HepG2 (cell line): ENCODE results near the gene POC1A. TPM values are rescaled to one million over a fixed set of nuclear protein-coding genes. Genes with fewer than 3 reads are reported as not detected.

Experiments
- DNMT3B ChIP-seq: conservative IDR thresholded peaks from 2 replicates; pipeline ENCODE4 v1.6.1; 2016; ENCODE audit warnings: missing biosample characterization, control low read depth
- FOSL1 ChIP-seq: sonication (generic); formaldehyde crosslinking; IDR thresholded peaks from 2 replicates; pipeline ENCODE4 v1.9.0; 2021; ENCODE audit warnings: missing genetic modification reagents, borderline replicate concordance
- FOXP1 ChIP-seq, 2 experiments: fragments of 450-650 bp in 1 of 2; IDR thresholded peaks; 2 replicates each; pipeline ENCODE4 v1.6.1; 2017 to 2018; ENCODE audit warnings: antibody characterized with exemption in 1 of 2
- GABPB1 ChIP-seq: IDR thresholded peaks from 2 replicates; pipeline ENCODE4 v1.6.1; 2016; ENCODE audit warnings: mild to moderate bottlenecking, missing genetic modification reagents, moderate library complexity, missing compliant biosample characterization
- HMGXB4 ChIP-seq, 2 experiments: sonication (generic) in 1 of 2; formaldehyde crosslinking in 1 of 2; IDR thresholded peaks; 2 replicates each; pipeline versions ENCODE4 v1.4.0 to v1.6.1; 2018 to 2020; ENCODE audit warnings: missing genetic modification reagents in 2 of 2, borderline replicate concordance in 1 of 2, low read depth in 1 of 2, mild to moderate bottlenecking in 1 of 2, missing biosample characterization in 1 of 2
- KMT2B ChIP-seq: IDR thresholded peaks from 2 replicates; pipeline ENCODE4 v1.6.1; 2016; ENCODE audit warnings: missing genetic modification reagents, missing compliant biosample characterization
- MEF2D ChIP-seq: sonication (generic); formaldehyde crosslinking; IDR thresholded peaks from 2 replicates; pipeline ENCODE4 v1.5.1; 2020; ENCODE audit warnings: mild to moderate bottlenecking, missing genetic modification reagents
- NFYC ChIP-seq: IDR thresholded peaks from 2 replicates; pipeline ENCODE4 v1.6.1; 2016; ENCODE audit warnings: missing genetic modification reagents, missing compliant biosample characterization
- POGZ ChIP-seq: sonication (generic); formaldehyde crosslinking; IDR thresholded peaks from 2 replicates; pipeline ENCODE4 v1.4.0; 2020; ENCODE audit warnings: mild to moderate bottlenecking, missing genetic modification reagents
- PRPF4 ChIP-seq: fragments of 200-400 bp; formaldehyde crosslinking; IDR thresholded peaks from 2 replicates; pipeline ENCODE4 v1.6.1; 2016; ENCODE audit warnings: low read length, low read depth; ENCODE audit not compliant: poor library complexity, severe bottlenecking
- RARG ChIP-seq: sonication (generic); formaldehyde crosslinking; IDR thresholded peaks from 2 replicates; pipeline ENCODE4 v1.4.0; 2020; ENCODE audit warnings: low read depth, mild to moderate bottlenecking, missing genetic modification reagents
- SP140L ChIP-seq: sonication (generic); formaldehyde crosslinking; IDR thresholded peaks from 2 replicates; pipeline ENCODE4 v1.4.0; 2020; ENCODE audit warnings: missing genetic modification reagents, borderline replicate concordance
- SRSF4 ChIP-seq: fragments of 200-400 bp; formaldehyde crosslinking; IDR thresholded peaks from one replicate; pipeline ENCODE4 v1.6.1; 2018; ENCODE audit warnings: mild to moderate bottlenecking, low read depth, low read length, moderate library complexity; ENCODE audit not compliant: poor library complexity, severe bottlenecking
- ZEB1 ChIP-seq: IDR thresholded peaks from 2 replicates; pipeline ENCODE4 v1.6.1; 2012; ENCODE audit warnings: mild to moderate bottlenecking, low read depth, inconsistent platforms; ENCODE audit not compliant: insufficient replicate concordance
- ZFAT ChIP-seq: sonication (generic); formaldehyde crosslinking; conservative IDR thresholded peaks from 2 replicates; pipeline ENCODE4 v1.8.1; 2023; ENCODE audit warnings: missing genetic modification reagents, inconsistent platforms
- ZMYM2 ChIP-seq: sonication (generic); formaldehyde crosslinking; IDR thresholded peaks from 2 replicates; pipeline ENCODE4 v1.8.0; 2022; ENCODE audit warnings: mild to moderate bottlenecking, missing genetic modification reagents
- ZNF3 ChIP-seq: IDR thresholded peaks from 2 replicates; pipeline ENCODE4 v1.7.0; 2017; ENCODE audit warnings: inconsistent platforms
- ZNF331 ChIP-seq: sonication (generic); formaldehyde crosslinking; IDR thresholded peaks from 2 replicates; pipeline ENCODE4 v1.4.0; 2020; ENCODE audit warnings: missing genetic modification reagents
- ZNF580 ChIP-seq: IDR thresholded peaks from 2 replicates; pipeline ENCODE4 v1.6.1; 2016; ENCODE audit warnings: low read depth, borderline replicate concordance
- ZNF605 ChIP-seq: sonication (generic); formaldehyde crosslinking; IDR thresholded peaks from 2 replicates; pipeline ENCODE4 v1.8.0; 2022; ENCODE audit warnings: mild to moderate bottlenecking, missing genetic modification reagents
- ZNF746 ChIP-seq: sonication (generic); formaldehyde crosslinking; IDR thresholded peaks from 2 replicates; pipeline ENCODE4 v1.8.0; 2022; ENCODE audit warnings: mild to moderate bottlenecking, missing genetic modification reagents
- ZNF782 ChIP-seq: sonication (generic); formaldehyde crosslinking; IDR thresholded peaks from 2 replicates; pipeline ENCODE4 v1.4.0; 2020; ENCODE audit warnings: missing genetic modification reagents, mild to moderate bottlenecking, borderline replicate concordance
- ZNF878 ChIP-seq: sonication (generic); formaldehyde crosslinking; IDR thresholded peaks from 2 replicates; pipeline ENCODE4 v1.8.1; 2023; ENCODE audit warnings: mild to moderate bottlenecking, missing genetic modification reagents, moderate library complexity
- polyA plus RNA-seq, 8 experiments: library from polyadenylated mRNA; depleted of rRNA in 3 of 8; stranded (reverse) in 7 of 8; unstranded in 1 of 8; fragments of >200 nt; fragmentation: Illumina TruSeq in 4 of 8; extraction: Trizol in 4 of 8; gene quantifications; 2 replicates each; pipeline versions ENCODE4 v1.2.1 to v1.2.3, GENCODE V29; 2011 to 2016; ENCODE audit warnings: low read depth in 4 of 8, missing spikeins in 1 of 8, mixed read lengths in 1 of 8; ENCODE audit not compliant: insufficient read depth in 1 of 8
- total RNA-seq, 5 experiments: library from RNA; depleted of rRNA; stranded (reverse); fragments of >200 nt; fragmentation: Illumina TruSeq; extraction: Trizol; gene quantifications; 2 replicates each; pipeline ENCODE4 v1.2.3, GENCODE V29; 2016; ENCODE audit warnings: low read depth in 1 of 5
- TF ChIP-seq, protein P1 (sequence below): sonication (generic); formaldehyde crosslinking; IDR thresholded peaks from 2 replicates; pipeline ENCODE4 v1.5.1; 2020; ENCODE audit warnings: mild to moderate bottlenecking, missing genetic modification reagents, borderline replicate concordance
- TF ChIP-seq, protein P2 (sequence below): IDR thresholded peaks from 2 replicates; pipeline ENCODE4 v1.6.1; 2018; ENCODE audit warnings: missing genetic modification reagents
- TF ChIP-seq, protein P3 (sequence below): sonication (generic); formaldehyde crosslinking; IDR thresholded peaks from 2 replicates; pipeline ENCODE4 v1.4.0; 2020; ENCODE audit warnings: missing genetic modification reagents

Gene POC1A
- total and polyA plus RNA-seq, 2 of the 13 experiments (the other 11 are each of a cell fraction or from before 2014, with no cell fraction given), result 14.6 to 20.0 TPM

- TF ChIP-seq, protein P1, sequence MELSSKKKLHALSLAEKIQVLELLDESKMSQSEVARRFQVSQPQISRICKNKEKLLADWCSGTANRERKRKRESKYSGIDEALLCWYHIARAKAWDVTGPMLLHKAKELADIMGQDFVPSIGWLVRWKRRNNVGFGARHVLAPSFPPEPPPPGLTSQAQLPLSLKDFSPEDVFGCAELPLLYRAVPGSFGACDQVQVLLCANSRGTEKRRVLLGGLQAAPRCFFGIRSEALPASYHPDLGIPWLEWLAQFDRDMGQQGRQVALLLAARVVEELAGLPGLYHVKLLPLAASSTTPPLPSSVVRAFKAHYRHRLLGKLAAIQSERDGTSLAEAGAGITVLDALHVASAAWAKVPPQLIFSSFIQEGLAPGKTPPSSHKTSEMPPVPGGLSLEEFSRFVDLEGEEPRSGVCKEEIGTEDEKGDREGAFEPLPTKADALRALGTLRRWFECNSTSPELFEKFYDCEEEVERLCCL (CRISPR knock-in tag), result no peak
- TF ChIP-seq ZMYM2 (CRISPR knock-in tag) (no peak), KMT2B (CRISPR knock-in tag) (no peak), ZNF782 (CRISPR knock-in tag) (no peak), PRPF4 (no peak), SP140L (CRISPR knock-in tag) (no peak), POGZ (no peak), ZEB1 (no peak), ZNF605 (CRISPR knock-in tag) (no peak), ZNF746 (CRISPR knock-in tag) (no peak), ZNF580 (CRISPR knock-in tag) (no peak; the same call in 1 of the 2 replicates), RARG (CRISPR knock-in tag) (no peak), SRSF4 (no peak), HMGXB4 (CRISPR knock-in tag; IDR thresholded peaks at IDR 0.05; ENCODE audit: borderline replicate concordance in 1 of 2, low read depth in 1 of 2) (no peak), MEF2D (CRISPR knock-in tag) (no peak), ZNF331 (CRISPR knock-in tag) (peak; percentile 92), ZNF3 (CRISPR knock-in tag) (no peak), DNMT3B (CRISPR knock-in tag) (no peak), ZNF878 (CRISPR knock-in tag) (no peak), ZFAT (CRISPR knock-in tag) (no peak), NFYC (CRISPR knock-in tag) (peak; percentile 38; the same call in 1 of the 2 replicates), FOSL1 (CRISPR knock-in tag) (no peak), GABPB1 (peak; percentile 64; the same call in 1 of the 2 replicates), FOXP1 (IDR thresholded peaks at IDR 0.05) (no peak), FOXP1 (CRISPR knock-in tag; IDR thresholded peaks at IDR 0.05) (peak; percentile 43; the same call in 1 of the 2 replicates)
- TF ChIP-seq, protein P2, sequence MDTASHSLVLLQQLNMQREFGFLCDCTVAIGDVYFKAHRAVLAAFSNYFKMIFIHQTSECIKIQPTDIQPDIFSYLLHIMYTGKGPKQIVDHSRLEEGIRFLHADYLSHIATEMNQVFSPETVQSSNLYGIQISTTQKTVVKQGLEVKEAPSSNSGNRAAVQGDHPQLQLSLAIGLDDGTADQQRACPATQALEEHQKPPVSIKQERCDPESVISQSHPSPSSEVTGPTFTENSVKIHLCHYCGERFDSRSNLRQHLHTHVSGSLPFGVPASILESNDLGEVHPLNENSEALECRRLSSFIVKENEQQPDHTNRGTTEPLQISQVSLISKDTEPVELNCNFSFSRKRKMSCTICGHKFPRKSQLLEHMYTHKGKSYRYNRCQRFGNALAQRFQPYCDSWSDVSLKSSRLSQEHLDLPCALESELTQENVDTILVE (CRISPR knock-in tag), result no peak
- TF ChIP-seq, protein P3, sequence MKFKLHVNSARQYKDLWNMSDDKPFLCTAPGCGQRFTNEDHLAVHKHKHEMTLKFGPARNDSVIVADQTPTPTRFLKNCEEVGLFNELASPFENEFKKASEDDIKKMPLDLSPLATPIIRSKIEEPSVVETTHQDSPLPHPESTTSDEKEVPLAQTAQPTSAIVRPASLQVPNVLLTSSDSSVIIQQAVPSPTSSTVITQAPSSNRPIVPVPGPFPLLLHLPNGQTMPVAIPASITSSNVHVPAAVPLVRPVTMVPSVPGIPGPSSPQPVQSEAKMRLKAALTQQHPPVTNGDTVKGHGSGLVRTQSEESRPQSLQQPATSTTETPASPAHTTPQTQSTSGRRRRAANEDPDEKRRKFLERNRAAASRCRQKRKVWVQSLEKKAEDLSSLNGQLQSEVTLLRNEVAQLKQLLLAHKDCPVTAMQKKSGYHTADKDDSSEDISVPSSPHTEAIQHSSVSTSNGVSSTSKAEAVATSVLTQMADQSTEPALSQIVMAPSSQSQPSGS (CRISPR knock-in tag), result 0 out of 2 replicates have a peak, but pooled peaks have one; percentile 43
Measured at GRCh38 chr3:52039846-52040245, 114.4 kb downstream of the POC1A start (continued).
